WTC11 (cell line): ENCODE results near the gene FANCL.

ENCODE experiments used
- ATF1 ChIP-seq: sonication (generic); formaldehyde crosslinking; IDR thresholded peaks from 2 replicates; pipeline ENCODE4 v1.8.1; 2023; ENCODE audit warnings: mild to moderate bottlenecking, moderate library complexity, missing genetic modification reagents
- CBFB ChIP-seq: sonication (generic); formaldehyde crosslinking; IDR thresholded peaks from 2 replicates; pipeline ENCODE4 v1.8.1; 2022; ENCODE audit warnings: mild to moderate bottlenecking, low read depth, missing genetic modification reagents
- KAT7 ChIP-seq: sonication (generic); formaldehyde crosslinking; IDR thresholded peaks from 2 replicates; pipeline ENCODE4 v1.8.1; 2023; ENCODE audit warnings: missing genetic modification reagents, mild to moderate bottlenecking, borderline replicate concordance
- NR3C1 ChIP-seq: sonication (generic); formaldehyde crosslinking; conservative IDR thresholded peaks from 2 replicates; pipeline ENCODE4 v1.8.1; 2023; ENCODE audit warnings: low read depth, mild to moderate bottlenecking, missing genetic modification reagents
- RORB ChIP-seq: fragments of 250-450 bp; sonication (Bioruptor Pico); IDR thresholded peaks from 2 replicates; pipeline ENCODE4 v1.9.0; 2021; ENCODE audit warnings: mild to moderate bottlenecking
- TEAD4 ChIP-seq: sonication (generic); formaldehyde crosslinking; IDR thresholded peaks from 2 replicates; pipeline ENCODE4 v1.8.0; 2022; ENCODE audit warnings: mild to moderate bottlenecking, missing genetic modification reagents
- ZNF121 ChIP-seq: sonication (generic); formaldehyde crosslinking; IDR thresholded peaks from 2 replicates; pipeline ENCODE4 v1.8.0; 2023; ENCODE audit warnings: missing genetic modification reagents
- ZNF416 ChIP-seq: fragments of 250-450 bp; sonication (Bioruptor Pico); IDR thresholded peaks from 2 replicates; pipeline ENCODE4 v1.9.0; 2021; ENCODE audit warnings: mild to moderate bottlenecking, inconsistent platforms
- TF ChIP-seq, protein P1 (sequence below): fragments of 200-600 bp; IDR thresholded peaks from 2 replicates; pipeline ENCODE4 v1.8.0; 2022; ENCODE audit warnings: antibody characterized with exemption
- TF ChIP-seq, protein P2 (sequence below): fragments of 250-450 bp; sonication (Bioruptor Pico); IDR thresholded peaks from 2 replicates; pipeline ENCODE4 v2.1.2; 2022; ENCODE audit warnings: mild to moderate bottlenecking, moderate library complexity
- TF ChIP-seq, protein P3 (sequence below): sonication (generic); formaldehyde crosslinking; IDR thresholded peaks from 2 replicates; pipeline ENCODE4 v1.8.1; 2022; ENCODE audit warnings: low read depth, mild to moderate bottlenecking, moderate library complexity, missing genetic modification reagents, borderline replicate concordance
- TF ChIP-seq, protein P4 (sequence below): fragments of 250-450 bp; sonication (Bioruptor Pico); IDR thresholded peaks from 2 replicates; pipeline ENCODE4 v1.9.0; 2021; ENCODE audit warnings: mild to moderate bottlenecking
- TF ChIP-seq, protein P5 (sequence below): sonication (generic); formaldehyde crosslinking; IDR thresholded peaks from 2 replicates; pipeline ENCODE4 v1.8.1; 2022; ENCODE audit warnings: missing genetic modification reagents, borderline replicate concordance
- TF ChIP-seq, protein P6 (sequence below): sonication (generic); formaldehyde crosslinking; conservative IDR thresholded peaks from 2 replicates; pipeline ENCODE4 v1.8.1; 2022; ENCODE audit warnings: mild to moderate bottlenecking, missing genetic modification reagents

DNA sequence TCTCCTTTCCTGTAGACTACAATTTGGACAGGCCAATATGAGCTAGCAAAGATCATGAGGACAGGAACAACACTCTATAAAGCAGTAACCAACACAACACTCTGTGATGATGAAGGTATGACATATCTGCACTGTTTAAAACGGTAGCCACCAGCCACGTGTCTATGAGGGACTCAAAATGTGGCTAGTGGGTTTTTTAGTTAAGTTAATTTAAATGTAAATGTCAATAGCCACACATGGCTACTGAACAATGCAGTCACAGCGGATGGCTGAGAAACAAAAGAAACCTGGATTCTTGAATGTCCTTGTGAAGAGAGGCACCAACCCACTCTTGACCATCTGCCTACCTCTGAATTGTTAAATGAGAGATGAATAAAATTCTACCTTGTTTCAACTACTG, 33.9 kb downstream of the FANCL start:
- TF ChIP-seq, protein P1, sequence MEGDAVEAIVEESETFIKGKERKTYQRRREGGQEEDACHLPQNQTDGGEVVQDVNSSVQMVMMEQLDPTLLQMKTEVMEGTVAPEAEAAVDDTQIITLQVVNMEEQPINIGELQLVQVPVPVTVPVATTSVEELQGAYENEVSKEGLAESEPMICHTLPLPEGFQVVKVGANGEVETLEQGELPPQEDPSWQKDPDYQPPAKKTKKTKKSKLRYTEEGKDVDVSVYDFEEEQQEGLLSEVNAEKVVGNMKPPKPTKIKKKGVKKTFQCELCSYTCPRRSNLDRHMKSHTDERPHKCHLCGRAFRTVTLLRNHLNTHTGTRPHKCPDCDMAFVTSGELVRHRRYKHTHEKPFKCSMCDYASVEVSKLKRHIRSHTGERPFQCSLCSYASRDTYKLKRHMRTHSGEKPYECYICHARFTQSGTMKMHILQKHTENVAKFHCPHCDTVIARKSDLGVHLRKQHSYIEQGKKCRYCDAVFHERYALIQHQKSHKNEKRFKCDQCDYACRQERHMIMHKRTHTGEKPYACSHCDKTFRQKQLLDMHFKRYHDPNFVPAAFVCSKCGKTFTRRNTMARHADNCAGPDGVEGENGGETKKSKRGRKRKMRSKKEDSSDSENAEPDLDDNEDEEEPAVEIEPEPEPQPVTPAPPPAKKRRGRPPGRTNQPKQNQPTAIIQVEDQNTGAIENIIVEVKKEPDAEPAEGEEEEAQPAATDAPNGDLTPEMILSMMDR: no peak
- TF ChIP-seq CBFB (CRISPR knock-in tag): no peak
- TF ChIP-seq KAT7: no peak
- no peak for TF ChIP-seq TEAD4 (CRISPR knock-in tag)
- TF ChIP-seq ATF1 (CRISPR knock-in tag): no peak
- TF ChIP-seq, protein P2, sequence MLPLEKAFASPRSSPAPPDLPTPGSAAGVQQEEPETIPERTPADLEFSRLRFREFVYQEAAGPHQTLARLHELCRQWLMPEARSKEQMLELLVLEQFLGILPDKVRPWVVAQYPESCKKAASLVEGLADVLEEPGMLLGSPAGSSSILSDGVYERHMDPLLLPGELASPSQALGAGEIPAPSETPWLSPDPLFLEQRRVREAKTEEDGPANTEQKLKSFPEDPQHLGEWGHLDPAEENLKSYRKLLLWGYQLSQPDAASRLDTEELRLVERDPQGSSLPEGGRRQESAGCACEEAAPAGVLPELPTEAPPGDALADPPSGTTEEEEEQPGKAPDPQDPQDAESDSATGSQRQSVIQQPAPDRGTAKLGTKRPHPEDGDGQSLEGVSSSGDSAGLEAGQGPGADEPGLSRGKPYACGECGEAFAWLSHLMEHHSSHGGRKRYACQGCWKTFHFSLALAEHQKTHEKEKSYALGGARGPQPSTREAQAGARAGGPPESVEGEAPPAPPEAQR (CRISPR knock-in tag): no peak
- no peak for TF ChIP-seq ZNF121
- no peak for TF ChIP-seq ZNF416 (CRISPR knock-in tag)
- TF ChIP-seq, protein P3, sequence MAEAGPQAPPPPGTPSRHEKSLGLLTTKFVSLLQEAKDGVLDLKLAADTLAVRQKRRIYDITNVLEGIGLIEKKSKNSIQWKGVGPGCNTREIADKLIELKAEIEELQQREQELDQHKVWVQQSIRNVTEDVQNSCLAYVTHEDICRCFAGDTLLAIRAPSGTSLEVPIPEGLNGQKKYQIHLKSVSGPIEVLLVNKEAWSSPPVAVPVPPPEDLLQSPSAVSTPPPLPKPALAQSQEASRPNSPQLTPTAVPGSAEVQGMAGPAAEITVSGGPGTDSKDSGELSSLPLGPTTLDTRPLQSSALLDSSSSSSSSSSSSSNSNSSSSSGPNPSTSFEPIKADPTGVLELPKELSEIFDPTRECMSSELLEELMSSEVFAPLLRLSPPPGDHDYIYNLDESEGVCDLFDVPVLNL (CRISPR knock-in tag): no peak
- TF ChIP-seq, protein P4, sequence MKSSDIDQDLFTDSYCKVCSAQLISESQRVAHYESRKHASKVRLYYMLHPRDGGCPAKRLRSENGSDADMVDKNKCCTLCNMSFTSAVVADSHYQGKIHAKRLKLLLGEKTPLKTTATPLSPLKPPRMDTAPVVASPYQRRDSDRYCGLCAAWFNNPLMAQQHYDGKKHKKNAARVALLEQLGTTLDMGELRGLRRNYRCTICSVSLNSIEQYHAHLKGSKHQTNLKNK (CRISPR knock-in tag): no peak
- no peak for TF ChIP-seq RORB (CRISPR knock-in tag)
- TF ChIP-seq NR3C1 (CRISPR knock-in tag): no peak
- TF ChIP-seq, protein P5, sequence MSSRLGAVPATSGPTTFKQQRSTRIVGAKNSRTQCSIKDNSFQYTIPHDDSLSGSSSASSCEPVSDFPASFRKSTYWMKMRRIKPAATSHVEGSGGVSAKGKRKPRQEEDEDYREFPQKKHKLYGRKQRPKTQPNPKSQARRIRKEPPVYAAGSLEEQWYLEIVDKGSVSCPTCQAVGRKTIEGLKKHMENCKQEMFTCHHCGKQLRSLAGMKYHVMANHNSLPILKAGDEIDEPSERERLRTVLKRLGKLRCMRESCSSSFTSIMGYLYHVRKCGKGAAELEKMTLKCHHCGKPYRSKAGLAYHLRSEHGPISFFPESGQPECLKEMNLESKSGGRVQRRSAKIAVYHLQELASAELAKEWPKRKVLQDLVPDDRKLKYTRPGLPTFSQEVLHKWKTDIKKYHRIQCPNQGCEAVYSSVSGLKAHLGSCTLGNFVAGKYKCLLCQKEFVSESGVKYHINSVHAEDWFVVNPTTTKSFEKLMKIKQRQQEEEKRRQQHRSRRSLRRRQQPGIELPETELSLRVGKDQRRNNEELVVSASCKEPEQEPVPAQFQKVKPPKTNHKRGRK: no peak
- TF ChIP-seq, protein P6, sequence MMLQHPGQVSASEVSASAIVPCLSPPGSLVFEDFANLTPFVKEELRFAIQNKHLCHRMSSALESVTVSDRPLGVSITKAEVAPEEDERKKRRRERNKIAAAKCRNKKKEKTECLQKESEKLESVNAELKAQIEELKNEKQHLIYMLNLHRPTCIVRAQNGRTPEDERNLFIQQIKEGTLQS (CRISPR knock-in tag): no peak
